H1 (cell line): ENCODE measurements around the gene CSAG2. TPM values are rescaled to one million over a fixed set of nuclear protein-coding genes. Genes with fewer than 3 reads are reported as not detected.

Experiments used
- CTBP2 ChIP-seq: IDR thresholded peaks from 2 replicates; pipeline ENCODE4 v1.7.0; 2011; ENCODE audit warnings: borderline replicate concordance, mild to moderate bottlenecking, moderate library complexity, mixed read lengths, low read length; ENCODE audit not compliant: insufficient read depth, insufficient read length
- GABPA ChIP-seq: IDR thresholded peaks from 2 replicates; pipeline ENCODE4 v1.6.1; 2011; ENCODE audit warnings: mild to moderate bottlenecking, low read length, moderate library complexity, borderline replicate concordance; ENCODE audit not compliant: insufficient read depth
- MAFK ChIP-seq: IDR thresholded peaks from 2 replicates; pipeline ENCODE4 v1.6.1; 2012; ENCODE audit warnings: low read depth, mild to moderate bottlenecking, improper control_type of control experiment, low read length
- PHF8 ChIP-seq: fragments of 200-600 bp; sonication (generic); conservative IDR thresholded peaks from 2 replicates; pipeline ENCODE4 v1.7.1; 2012; ENCODE audit warnings: low read depth, mild to moderate bottlenecking, inconsistent platforms, low read length, moderate library complexity
- SIRT6 ChIP-seq: IDR thresholded peaks from one replicate; pipeline ENCODE4 v1.7.1; 2012; ENCODE audit warnings: low read length, inconsistent platforms
- polyA plus RNA-seq, 7 experiments: library from polyadenylated mRNA; depleted of rRNA in 3 of 7; stranded (reverse) in 5 of 7; unstranded in 2 of 7; fragments of >200 nt in 5 of 7; fragments of 200-250 nt in 2 of 7; gene quantifications; 1 replicate in 5 of 7; 2 replicates in 1 of 7; 4 replicates in 1 of 7; pipeline versions ENCODE4 v1.2.1 to v1.2.3, GENCODE V29; 2011 to 2013; ENCODE audit warnings: missing spikeins in 2 of 7, mixed read lengths in 2 of 7
- total RNA-seq: library from RNA; stranded (reverse); fragmentation: NEBNext Ultra II Directional; extraction: Animal tissue kit (Norgen Biotek cat#: 25700); gene quantifications from 2 replicates; pipeline ENCODE4 v1.2.1, GENCODE V29; 2021

CSAG2 gene
- total and polyA plus RNA-seq, 2 of the 8 experiments (the other 6 are each of a cell fraction or from before 2014, with no cell fraction given): 0.39 TPM; not detected in 1

- TF ChIP-seq GABPA (no peak), SIRT6 (no peak), PHF8 (no peak), MAFK (no peak), CTBP2 (no peak)
These were observed 24.3 kb upstream of the CSAG2 start, which contains the start of the genes CSAG1 and MAGEA12 (continued) for GRCh38 chrX:152733261-152733975.
